HepG2 (cell line): ENCODE data around the gene CD68. TPM values are rescaled to one million over a fixed set of nuclear protein-coding genes. Genes with fewer than 3 reads are reported as not detected.

Experiments
- GATAD1 ChIP-seq: IDR thresholded peaks from 2 replicates; pipeline ENCODE4 v1.6.1; 2016; ENCODE audit warnings: missing genetic modification reagents, missing compliant biosample characterization
- HBP1 ChIP-seq: IDR thresholded peaks from 2 replicates; pipeline ENCODE4 v1.6.1; 2016; ENCODE audit warnings: low read depth, control low read depth
- KDM5A ChIP-seq: fragments of 200-600 bp; sonication (generic); IDR thresholded peaks from 2 replicates; pipeline ENCODE4 v1.7.0; 2018; ENCODE audit warnings: antibody characterized with exemption, mild to moderate bottlenecking, low read length, borderline replicate concordance
- MLLT10 ChIP-seq: sonication (generic); formaldehyde crosslinking; IDR thresholded peaks from 2 replicates; pipeline ENCODE4 v1.4.0; 2020; ENCODE audit warnings: missing genetic modification reagents
- MXD4 ChIP-seq: IDR thresholded peaks from 2 replicates; pipeline ENCODE4 v1.6.1; 2016; ENCODE audit warnings: mild to moderate bottlenecking, missing biosample characterization, missing genetic modification reagents
- NR3C1 ChIP-seq: sonication (generic); formaldehyde crosslinking; IDR thresholded peaks from 2 replicates; pipeline ENCODE4 v1.4.0; 2020; ENCODE audit warnings: missing genetic modification reagents
- SETDB1 ChIP-seq: sonication (generic); formaldehyde crosslinking; IDR thresholded peaks from 2 replicates; pipeline ENCODE4 v1.5.1; 2020; ENCODE audit warnings: missing genetic modification reagents, mild to moderate bottlenecking, borderline replicate concordance
- TCF7 ChIP-seq: sonication (generic); IDR thresholded peaks from 2 replicates; pipeline ENCODE4 v1.6.1; 2016; ENCODE audit warnings: antibody characterized with exemption, low read depth
- TEAD3 ChIP-seq: optimal IDR thresholded peaks from 2 replicates; pipeline ENCODE3; 2016; ENCODE audit warnings: borderline replicate concordance
- TFDP1 ChIP-seq: IDR thresholded peaks from 2 replicates; pipeline ENCODE4 v1.6.1; 2016; ENCODE audit warnings: missing compliant biosample characterization, missing genetic modification reagents, borderline replicate concordance
- YEATS4 ChIP-seq: sonication (generic); formaldehyde crosslinking; IDR thresholded peaks from 2 replicates; pipeline ENCODE4 v1.4.0; 2020; ENCODE audit warnings: missing genetic modification reagents, borderline replicate concordance
- ZFP36L1 ChIP-seq: sonication (generic); formaldehyde crosslinking; IDR thresholded peaks from 2 replicates; pipeline ENCODE4 v1.8.0; 2022; ENCODE audit warnings: mild to moderate bottlenecking, missing genetic modification reagents, moderate library complexity
- ZFP90 ChIP-seq: sonication (generic); formaldehyde crosslinking; IDR thresholded peaks from 2 replicates; pipeline ENCODE4 v1.8.0; 2022; ENCODE audit warnings: missing genetic modification reagents, mild to moderate bottlenecking, inconsistent platforms, borderline replicate concordance
- ZHX2 ChIP-seq, 2 experiments: sonication (generic) in 1 of 2; formaldehyde crosslinking in 1 of 2; IDR thresholded peaks; 2 replicates each; pipeline versions ENCODE4 v1.6.1 to v1.9.0; 2014 to 2022; ENCODE audit warnings: antibody characterized with exemption in 1 of 2, borderline replicate concordance in 1 of 2, inconsistent platforms in 1 of 2, low read depth in 1 of 2, missing genetic modification reagents in 1 of 2
- ZNF18 ChIP-seq: sonication (generic); formaldehyde crosslinking; IDR thresholded peaks from 2 replicates; pipeline ENCODE4 v1.8.0; 2022; ENCODE audit warnings: mild to moderate bottlenecking, missing genetic modification reagents; ENCODE audit not compliant: insufficient replicate concordance
- ZNF431 ChIP-seq: sonication (generic); formaldehyde crosslinking; IDR thresholded peaks from 2 replicates; pipeline ENCODE4 v1.9.0; 2022; ENCODE audit warnings: missing genetic modification reagents, low read depth, mild to moderate bottlenecking, borderline replicate concordance
- ZNF615 ChIP-seq: sonication (generic); formaldehyde crosslinking; IDR thresholded peaks from 2 replicates; pipeline ENCODE4 v1.5.0; 2020; ENCODE audit warnings: mild to moderate bottlenecking, missing genetic modification reagents, borderline replicate concordance
- ZNF616 ChIP-seq: sonication (generic); formaldehyde crosslinking; IDR thresholded peaks from 2 replicates; pipeline ENCODE4 v1.5.0; 2020; ENCODE audit warnings: low read depth, mild to moderate bottlenecking, missing genetic modification reagents
- polyA plus RNA-seq, 8 experiments: library from polyadenylated mRNA; depleted of rRNA in 3 of 8; stranded (reverse) in 7 of 8; unstranded in 1 of 8; fragments of >200 nt; fragmentation: Illumina TruSeq in 4 of 8; extraction: Trizol in 4 of 8; gene quantifications; 2 replicates each; pipeline versions ENCODE4 v1.2.1 to v1.2.3, GENCODE V29; 2011 to 2016; ENCODE audit warnings: low read depth in 4 of 8, missing spikeins in 1 of 8, mixed read lengths in 1 of 8; ENCODE audit not compliant: insufficient read depth in 1 of 8
- total RNA-seq, 5 experiments: library from RNA; depleted of rRNA; stranded (reverse); fragments of >200 nt; fragmentation: Illumina TruSeq; extraction: Trizol; gene quantifications; 2 replicates each; pipeline ENCODE4 v1.2.3, GENCODE V29; 2016; ENCODE audit warnings: low read depth in 1 of 5

The CD68 gene
- total and polyA plus RNA-seq, 2 of the 13 experiments (the other 11 are each of a cell fraction or from before 2014, with no cell fraction given) = 10.3 to 104 TPM

- TF ChIP-seq MXD4 (CRISPR knock-in tag) (peak; percentile 70; the same call in 1 of the 2 replicates), NR3C1 (CRISPR knock-in tag) (no peak), TEAD3 (CRISPR knock-in tag) (peak; percentile 55), ZNF431 (CRISPR knock-in tag) (peak; percentile 51), KDM5A (no peak), ZNF616 (0 out of 2 replicates have a peak, but pooled peaks have one; percentile 25), TFDP1 (CRISPR knock-in tag) (0 out of 2 replicates have a peak, but pooled peaks have one; percentile 33), ZNF615 (CRISPR knock-in tag) (no peak), ZNF18 (CRISPR knock-in tag) (no peak), TCF7 (no peak), SETDB1 (no peak), HBP1 (CRISPR knock-in tag) (no peak), ZFP90 (peak; percentile 78; the same call in 1 of the 2 replicates), GATAD1 (CRISPR knock-in tag) (peak; percentile 68), YEATS4 (CRISPR knock-in tag) (peak; percentile 74; the same call in 1 of the 2 replicates), MLLT10 (CRISPR knock-in tag) (no peak), ZFP36L1 (peak; percentile 88; the same call in 1 of the 2 replicates), ZHX2 (IDR thresholded peaks at IDR 0.05; ENCODE audit: low read depth) (no peak), ZHX2 (CRISPR knock-in tag; IDR thresholded peaks at IDR 0.05; ENCODE audit: borderline replicate concordance) (no peak)
Measured at GRCh38 chr17:7579001-7579833, at the start of gene CD68 (continued).
